Activated CD8-positive, alpha-beta T cell treated with anti-CD3 and anti-CD28 coated beads for 36 hours (primary cell): ENCODE results near the gene GPR108. TPM values are rescaled to one million over a fixed set of nuclear protein-coding genes. Genes with fewer than 3 reads are reported as not detected.

ENCODE experiments used
- microRNA-seq: library from miRNA; unstranded; fragments of <30 nt; microRNA quantifications from one replicate; pipeline ENCODE4 v1.2.0, GENCODE V29; 2022; ENCODE audit warnings: borderline microRNAs expressed, borderline replicate concordance
- total RNA-seq, 2 experiments: library from RNA; stranded (reverse); gene quantifications; one replicate each; pipeline ENCODE4 v1.2.3, GENCODE V29; 2021

The GPR108 gene
- total RNA-seq, 2 experiments from 2014 or later, result 58.2 to 64.8 TPM

Small RNA genes lying within 50 kb of the gene (microRNA-seq; reads per million reads assigned to microRNA genes)
- gene MIR6791, result not detected

Other genes starting within 250 kb of the GPR108 start
- 10 to 100 TPM in 1 of 2 experiments, 1 to 10 TPM in 1; 9.6 to 10.6 TPM for gene TUBB4A, start 235.3 kb downstream of the GPR108 start, total RNA-seq
- 1 to 10 TPM; 3.0 to 3.1 TPM for gene TNFSF9, start 206.6 kb downstream of the GPR108 start, total RNA-seq
- 10 to 100 TPM; 24.6 to 26.2 TPM for gene CD70, start 146.4 kb downstream of the GPR108 start, total RNA-seq
- gene TNFSF14, start 67.4 kb downstream of the GPR108 start, total RNA-seq, result 10 to 100 TPM; 41.7 to 43.8 TPM
- 1 to 10 TPM in 1 of 2 experiments, under 1 TPM in 1; 0.34 to 1.1 TPM for gene C3, start 16.9 kb downstream of the GPR108 start, total RNA-seq
- 10 to 100 TPM; 33.8 to 34.3 TPM for gene TRIP10, start 2.1 kb upstream of the GPR108 start, total RNA-seq
- gene SH2D3A, start 29.9 kb upstream of the GPR108 start, total RNA-seq, result 10 to 100 TPM; 20.6 to 20.9 TPM
- gene VAV1, start 35.1 kb upstream of the GPR108 start, total RNA-seq, result 10 to 100 TPM; 61.7 to 65.4 TPM
- 1 to 10 TPM; 1.2 to 1.6 TPM for gene ADGRE1, start 150.0 kb upstream of the GPR108 start, total RNA-seq